GM19240 (cell line): Measurements from ENCODE around the gene TBC1D23.
"Not testable (repeated sequence)": the region's sequence is repeated elsewhere in the genome, so short reads cannot be mapped to it uniquely, and the experiment has no call there.

Experiments
- DNase-seq: peaks from one replicate; pipeline ENCODE4 v3.0.0; 2011; ENCODE audit warnings: low spot score; ENCODE audit not compliant: insufficient read length

TBC1D23 gene

DNA sequence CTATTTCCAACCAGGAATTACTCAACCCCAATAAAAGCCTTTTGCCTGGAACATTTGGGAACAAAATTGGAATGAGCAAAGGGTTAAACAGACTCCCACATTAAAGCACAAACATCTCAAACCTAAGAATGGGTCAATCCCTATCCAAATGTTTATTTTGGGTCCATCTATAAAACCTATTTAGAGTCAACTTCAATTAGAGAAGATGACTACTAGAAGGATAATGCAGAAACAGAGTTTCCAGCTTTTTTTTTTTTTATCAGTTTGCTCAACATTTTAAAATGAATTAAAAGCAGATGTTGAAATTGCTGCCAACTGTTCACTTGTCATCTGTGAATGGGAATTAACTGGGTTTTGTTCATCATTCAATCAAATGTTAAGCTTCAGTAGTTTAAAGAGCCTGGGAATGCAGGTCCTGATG lies 4.1 kb upstream of the TBC1D23 start:
- DNase-seq: no peak

DNA sequence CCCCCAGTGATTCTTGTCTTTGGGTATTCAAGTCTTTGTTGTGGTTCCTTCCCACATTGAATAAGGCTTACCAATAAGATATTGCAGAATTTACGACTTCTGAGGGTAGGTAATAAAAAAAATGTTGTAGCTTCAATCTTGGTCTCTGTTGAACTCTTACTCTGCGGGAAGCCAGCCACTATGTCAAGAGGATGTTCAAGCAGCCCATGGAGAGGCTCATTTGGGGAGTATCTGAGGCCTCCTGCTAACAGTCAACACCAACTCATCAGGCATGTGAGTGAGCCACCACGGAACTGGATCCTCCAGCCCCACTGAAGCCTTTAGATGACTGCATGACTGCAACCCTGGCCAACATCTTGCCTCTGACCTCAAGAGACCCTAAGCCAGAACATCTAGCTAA lies 3.2 kb upstream of the TBC1D23 start:
- DNase-seq: no peak

DNA sequence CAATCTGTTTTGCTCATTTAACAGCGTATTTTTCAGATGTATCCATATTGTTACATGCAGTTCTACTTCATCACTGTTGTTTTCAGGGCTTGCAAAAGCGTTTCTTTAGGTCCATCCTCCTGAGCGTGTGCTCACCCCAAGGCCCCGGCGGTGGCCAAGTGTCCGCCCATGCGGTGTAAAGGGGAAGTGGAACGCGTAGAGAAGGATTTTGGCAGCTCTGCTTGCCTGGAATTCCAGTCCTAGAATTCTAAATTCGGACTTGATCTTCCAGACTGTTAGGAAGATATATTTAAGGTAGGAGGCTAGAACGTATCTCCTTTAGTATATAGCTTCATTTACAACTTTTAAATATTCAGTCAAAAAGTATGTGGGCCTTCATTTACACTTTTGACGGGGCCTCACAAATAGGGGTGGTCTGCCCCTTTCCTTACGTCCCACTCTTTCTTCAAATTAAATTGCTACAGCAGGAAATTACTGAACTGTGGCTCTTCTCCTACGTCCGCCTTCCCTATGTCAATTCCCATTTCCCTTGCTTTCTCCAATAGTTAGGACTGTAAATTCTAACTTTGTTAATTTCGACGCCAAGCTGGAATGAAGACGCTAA lies 609 bp upstream of the TBC1D23 start:
- DNase-seq: no peak

DNA sequence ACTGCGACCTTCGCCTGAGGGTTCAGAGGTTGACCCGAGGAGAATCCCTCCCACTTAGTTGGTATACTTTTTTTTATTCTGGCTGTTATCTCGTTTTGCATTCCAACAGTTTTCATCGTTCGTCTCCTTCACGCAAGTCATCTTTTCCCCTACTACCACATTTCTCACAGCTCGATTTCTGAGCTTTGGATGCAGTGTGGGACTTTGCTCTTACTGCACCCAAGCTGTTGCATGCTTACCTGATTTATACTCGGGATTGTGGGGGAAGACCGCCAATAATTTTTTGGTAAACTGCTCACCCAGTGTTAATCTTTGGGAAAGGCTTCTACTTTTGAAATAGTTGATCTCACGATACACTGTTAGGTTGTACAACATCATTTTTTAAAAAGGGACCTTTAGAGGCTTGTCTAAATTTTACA lies 702 bp downstream of the TBC1D23 start:
- DNase-seq: no peak

DNA sequence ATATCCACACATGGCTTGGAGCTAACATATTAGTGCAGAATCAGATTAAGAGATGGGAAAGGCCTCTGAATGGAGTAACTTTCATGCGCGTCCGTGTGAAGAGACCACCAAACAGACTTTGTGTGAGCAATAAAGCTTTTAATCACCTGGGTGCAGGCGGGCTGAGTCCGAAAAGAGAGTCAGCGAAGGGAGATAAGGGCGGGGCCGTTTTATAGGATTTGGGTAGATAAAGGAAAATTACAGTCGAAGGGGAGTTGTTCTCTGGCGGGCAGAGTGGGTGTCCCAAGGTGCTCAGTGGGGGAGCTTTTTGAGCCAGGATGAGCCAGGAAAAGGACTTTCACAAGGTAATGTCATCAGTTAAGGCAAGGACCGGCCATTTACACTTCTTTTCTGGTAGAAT lies 2.1 kb downstream of the TBC1D23 start:
- DNase-seq: not testable (repeated sequence)

DNA sequence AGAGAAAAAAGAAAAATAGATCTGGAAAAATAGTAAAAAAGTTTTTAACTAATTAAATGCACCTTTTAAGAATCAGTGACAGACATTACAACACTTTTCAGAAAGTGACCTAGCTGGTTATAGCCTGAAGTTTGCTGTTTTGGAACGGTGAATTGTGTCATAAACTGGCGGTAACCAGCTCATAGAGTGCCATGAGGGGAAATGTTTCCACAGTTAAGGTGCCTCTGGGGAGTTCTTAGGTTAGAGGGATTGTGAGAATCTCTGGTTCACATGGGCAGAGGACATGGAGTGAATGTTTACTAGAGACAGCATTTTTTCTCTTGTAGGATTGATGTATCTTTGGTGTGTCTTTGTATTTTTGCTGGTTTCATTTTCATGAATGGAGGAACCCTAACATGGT lies 2.8 kb downstream of the TBC1D23 start:
- DNase-seq: no peak

DNA sequence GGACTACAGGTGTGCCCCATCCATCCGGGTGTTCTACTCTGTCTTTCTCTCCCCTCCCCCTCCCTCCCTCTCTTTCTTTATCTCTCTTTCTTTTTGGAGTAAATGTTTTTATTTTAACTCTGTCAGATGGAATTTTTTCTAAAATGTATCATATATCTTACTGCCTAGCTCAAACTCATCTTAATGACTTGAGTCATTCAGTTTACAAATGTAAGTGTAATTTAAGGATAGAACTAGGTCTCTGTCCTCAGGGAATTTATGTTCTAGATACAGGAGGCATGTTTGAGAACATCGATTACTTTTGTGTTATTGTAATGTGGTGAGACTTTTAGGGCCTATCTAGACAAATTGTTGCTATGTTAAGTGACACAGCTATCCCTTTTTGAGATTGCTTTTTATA lies 3.5 kb downstream of the TBC1D23 start:
- no peak for DNase-seq

DNA sequence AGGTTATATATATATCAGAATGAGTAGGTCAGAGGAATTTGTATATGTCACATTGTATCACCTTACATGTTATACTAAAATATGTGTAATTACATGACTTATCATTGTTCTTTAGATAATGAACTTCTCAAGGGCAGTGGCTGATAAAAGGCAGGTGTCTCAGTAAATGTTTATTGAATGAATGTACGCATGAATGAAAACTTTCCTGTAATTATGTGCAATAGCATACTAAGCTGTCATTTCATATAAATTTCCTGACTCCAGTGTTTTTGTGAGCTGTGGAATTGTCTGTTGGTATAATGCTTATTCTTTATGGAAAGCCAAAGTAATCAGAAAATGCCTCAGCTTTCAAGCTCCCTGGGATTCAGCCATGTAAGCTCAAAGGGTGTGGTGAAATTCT lies 4.2 kb downstream of the TBC1D23 start:
- no peak for DNase-seq

GRCh38 chr3:100266531-100266930 lies 5.7 kb downstream of the TBC1D23 start:
- no peak for DNase-seq

- no peak for DNase-seq
Measured at GRCh38 chr3:100268156-100268555, 7.4 kb downstream of the TBC1D23 start.

GRCh38 chr3:100269001-100269400 lies 8.2 kb downstream of the TBC1D23 start:
- DNase-seq: no peak

- no peak for DNase-seq
Measured at GRCh38 chr3:100269410-100270214, 8.8 kb downstream of the TBC1D23 start.

DNA sequence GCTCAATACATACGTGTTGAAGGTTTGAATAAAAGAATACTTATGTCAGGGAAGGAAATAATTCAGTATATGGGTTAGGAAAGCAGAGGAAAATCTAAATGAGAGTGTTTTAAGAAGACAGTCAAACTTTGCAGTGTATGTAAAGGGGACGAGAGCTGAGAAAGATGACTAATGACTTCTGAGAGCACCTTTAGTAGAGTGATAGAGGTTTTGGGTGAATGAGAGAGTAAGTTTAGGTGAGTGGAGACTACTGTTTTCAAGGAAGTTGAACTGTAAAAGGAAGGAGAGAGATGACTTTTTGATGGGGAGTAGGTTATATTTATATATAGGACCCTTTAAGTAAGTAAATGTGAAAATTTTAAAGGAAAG lies 9.4 kb downstream of the TBC1D23 start:
- DNase-seq: no peak

GRCh38 chr3:100271522-100271921 lies 10.7 kb downstream of the TBC1D23 start:
- DNase-seq: no peak

DNA sequence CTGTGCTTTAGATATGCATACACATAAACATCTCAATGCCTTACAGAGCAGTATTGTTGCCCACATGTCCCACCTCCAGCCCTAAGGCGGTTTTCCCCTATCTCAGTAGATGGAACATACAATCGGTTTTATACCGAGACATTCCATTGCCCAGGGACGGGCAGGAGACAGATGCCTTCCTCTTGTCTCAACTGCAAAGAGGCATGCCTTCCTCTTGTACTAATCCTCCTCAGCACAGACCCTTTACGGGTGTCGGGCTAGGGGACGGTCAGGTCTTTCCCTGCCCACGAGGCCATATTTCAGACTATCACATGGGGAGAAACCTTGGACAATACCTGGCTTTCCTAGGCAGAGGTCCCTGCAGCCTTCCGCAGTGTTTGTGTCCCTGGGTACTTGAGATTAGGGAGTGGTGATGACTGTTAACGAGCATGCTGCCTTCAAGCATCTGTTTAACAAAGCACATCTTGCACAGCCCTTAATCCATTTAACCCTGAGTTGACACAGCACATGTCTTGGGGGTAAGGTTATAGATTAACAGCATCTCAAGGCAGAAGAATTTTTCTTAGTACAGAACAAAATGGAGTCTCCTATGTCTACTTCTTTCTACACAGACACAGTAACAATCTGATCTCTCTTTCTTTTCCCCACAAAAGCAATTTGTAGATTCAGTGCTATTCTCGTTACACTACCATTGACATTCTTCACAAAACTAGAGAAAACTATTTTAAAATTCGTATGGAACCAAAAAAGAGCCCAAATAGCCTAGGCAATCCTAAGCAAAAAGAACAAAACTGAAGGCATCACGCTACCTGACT lies 12.2 kb downstream of the TBC1D23 start:
- DNase-seq: not testable (repeated sequence)

DNA sequence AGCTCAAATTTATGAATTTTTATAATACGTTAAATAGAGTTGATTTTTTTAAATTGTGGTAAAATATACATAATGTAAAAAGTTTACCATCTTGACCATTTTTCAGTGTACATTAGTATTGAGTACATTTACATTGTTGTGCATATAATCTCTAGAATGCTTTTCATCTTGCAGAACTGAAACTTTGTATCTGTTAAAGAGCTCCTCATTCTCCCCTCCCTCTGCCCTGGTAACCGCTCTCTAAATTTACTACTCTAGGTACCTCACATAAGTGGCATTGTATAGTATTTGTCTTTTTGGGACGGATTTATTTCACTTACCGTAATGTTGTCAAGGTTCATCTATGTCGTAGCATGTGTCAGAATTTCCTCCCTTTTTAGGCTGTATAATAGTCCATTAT lies 13.6 kb downstream of the TBC1D23 start:
- no peak for DNase-seq

DNA sequence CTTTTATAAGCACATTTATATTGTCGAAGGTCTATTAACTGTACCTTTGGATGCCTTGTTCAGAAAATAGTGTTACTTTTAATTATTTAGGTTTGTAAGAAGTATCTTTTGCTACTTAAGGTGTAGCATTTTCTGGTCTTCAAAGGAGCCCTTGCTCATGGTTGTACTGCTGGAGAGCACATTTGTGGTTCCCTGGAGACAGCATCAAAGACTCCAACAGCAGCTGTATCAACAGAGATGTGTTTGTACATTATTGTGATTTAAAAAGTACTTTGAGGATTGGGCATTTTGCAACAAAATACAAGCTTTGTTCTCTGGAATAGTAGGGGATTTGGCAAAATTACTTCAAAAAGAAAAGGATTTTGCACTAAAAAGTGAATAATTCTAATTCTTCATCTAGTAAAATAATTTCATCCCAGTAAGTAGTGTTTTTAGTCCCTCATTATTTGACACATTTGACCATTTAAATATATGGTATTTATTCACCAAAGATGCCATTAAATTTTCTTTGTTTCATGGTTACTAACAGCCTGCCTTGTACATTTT lies 16.5 kb downstream of the TBC1D23 start:
- DNase-seq: no peak

GRCh38 chr3:100278910-100279309 lies 18.1 kb downstream of the TBC1D23 start:
- no peak for DNase-seq

- DNase-seq: no peak
Measured at GRCh38 chr3:100288288-100288894, 27.6 kb downstream of the TBC1D23 start.

DNA sequence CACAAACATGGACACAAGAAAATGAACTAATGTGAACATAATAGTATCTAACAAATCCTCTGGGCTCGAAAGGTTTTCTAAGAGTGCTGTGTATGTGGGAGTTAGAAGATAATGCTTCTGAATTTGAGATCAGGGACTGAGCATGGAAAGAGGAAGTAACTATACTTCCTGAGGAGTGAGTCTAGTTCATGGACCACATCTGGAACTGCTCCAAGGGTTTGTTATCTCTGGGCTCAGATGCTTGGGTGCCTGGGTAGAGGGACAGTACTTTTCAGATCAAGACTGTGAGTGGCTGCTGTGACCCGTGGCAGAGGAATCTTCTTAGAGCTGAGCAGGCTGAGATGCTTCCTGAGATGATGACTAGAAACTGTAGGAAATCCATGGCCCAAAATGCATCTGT lies 28.5 kb downstream of the TBC1D23 start:
- no peak for DNase-seq

- DNase-seq: no peak
Measured at GRCh38 chr3:100295089-100295488, 34.3 kb downstream of the TBC1D23 start.

GRCh38 chr3:100297784-100298183 lies 37.0 kb downstream of the TBC1D23 start:
- no peak for DNase-seq
